ENCODE measurements around the gene VPS13D.

- no peak for TF ChIP-seq EZH2 (optimal IDR thresholded peaks at IDR 0.05; ENCODE audit: low read depth, low read length)
- TF ChIP-seq, protein P1, sequence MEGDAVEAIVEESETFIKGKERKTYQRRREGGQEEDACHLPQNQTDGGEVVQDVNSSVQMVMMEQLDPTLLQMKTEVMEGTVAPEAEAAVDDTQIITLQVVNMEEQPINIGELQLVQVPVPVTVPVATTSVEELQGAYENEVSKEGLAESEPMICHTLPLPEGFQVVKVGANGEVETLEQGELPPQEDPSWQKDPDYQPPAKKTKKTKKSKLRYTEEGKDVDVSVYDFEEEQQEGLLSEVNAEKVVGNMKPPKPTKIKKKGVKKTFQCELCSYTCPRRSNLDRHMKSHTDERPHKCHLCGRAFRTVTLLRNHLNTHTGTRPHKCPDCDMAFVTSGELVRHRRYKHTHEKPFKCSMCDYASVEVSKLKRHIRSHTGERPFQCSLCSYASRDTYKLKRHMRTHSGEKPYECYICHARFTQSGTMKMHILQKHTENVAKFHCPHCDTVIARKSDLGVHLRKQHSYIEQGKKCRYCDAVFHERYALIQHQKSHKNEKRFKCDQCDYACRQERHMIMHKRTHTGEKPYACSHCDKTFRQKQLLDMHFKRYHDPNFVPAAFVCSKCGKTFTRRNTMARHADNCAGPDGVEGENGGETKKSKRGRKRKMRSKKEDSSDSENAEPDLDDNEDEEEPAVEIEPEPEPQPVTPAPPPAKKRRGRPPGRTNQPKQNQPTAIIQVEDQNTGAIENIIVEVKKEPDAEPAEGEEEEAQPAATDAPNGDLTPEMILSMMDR (IDR thresholded peaks at IDR 0.05; ENCODE audit: low read length) = no peak
Measured at GRCh38 chr1:12480041-12480440, 250.2 kb downstream of the VPS13D start.
